GM12878 (cell line): ENCODE measurements around the gene S1PR1.

Source experiments
- CREM ChIP-seq: IDR thresholded peaks from 2 replicates; pipeline ENCODE4 v1.6.1; 2014; ENCODE audit warnings: antibody characterized with exemption, low read depth
- DPF2 ChIP-seq: fragments of 450-650 bp; IDR thresholded peaks from 2 replicates; pipeline ENCODE4 v1.6.1; 2017; ENCODE audit warnings: mild to moderate bottlenecking
- EP300 ChIP-seq, 2 experiments: fragments of 150-350 bp in 1 of 2; IDR thresholded peaks; 2 replicates each; pipeline ENCODE4 v1.6.1; 2011 to 2012; ENCODE audit warnings: low read depth in 2 of 2, low read length in 2 of 2, borderline replicate concordance in 1 of 2, improper control_type of control experiment in 1 of 2, inconsistent platforms in 1 of 2; ENCODE audit not compliant: control insufficient read depth in 1 of 2
- EZH2 ChIP-seq: IDR thresholded peaks from 2 replicates; pipeline ENCODE4 v1.6.1; 2012; ENCODE audit warnings: low read depth, mild to moderate bottlenecking, control low read depth, inconsistent platforms, low read length, borderline replicate concordance; ENCODE audit not compliant: control insufficient read depth
- FOS ChIP-seq: IDR thresholded peaks from 3 replicates; pipeline ENCODE4 v1.6.1; 2011; ENCODE audit warnings: borderline replicate concordance; ENCODE audit not compliant: insufficient read length; ENCODE audit errors: extremely low read depth
- FOXK2 ChIP-seq: fragments of 450-650 bp; IDR thresholded peaks from 2 replicates; pipeline ENCODE4 v1.6.1; 2017; ENCODE audit warnings: mild to moderate bottlenecking, moderate library complexity
- JUND ChIP-seq: IDR thresholded peaks from 2 replicates; pipeline ENCODE4 v1.6.1; 2012; ENCODE audit warnings: low read depth, mild to moderate bottlenecking, low read length, improper control_type of control experiment, moderate library complexity
- KDM1A ChIP-seq: fragments of 200-600 bp; sonication (generic); IDR thresholded peaks from 2 replicates; pipeline ENCODE4 v1.6.1; 2016; ENCODE audit warnings: borderline replicate concordance
- NBN ChIP-seq: fragments of 450-650 bp; IDR thresholded peaks from 2 replicates; pipeline ENCODE4 v1.6.1; 2016
- POLR2A ChIP-seq: IDR thresholded peaks from 2 replicates; pipeline ENCODE4 v1.6.1; 2011; ENCODE audit warnings: low read depth, mild to moderate bottlenecking, low read length
- POLR2AphosphoS2 ChIP-seq: IDR thresholded peaks from 2 replicates; pipeline ENCODE4 v1.6.1; 2011; ENCODE audit warnings: low read depth, mild to moderate bottlenecking, low read length, improper control_type of control experiment, moderate library complexity
- SUZ12 ChIP-seq: fragments of 200-600 bp; sonication (generic); IDR thresholded peaks from one replicate; pipeline ENCODE4 v1.6.1; 2018; ENCODE audit warnings: antibody characterized with exemption, mild to moderate bottlenecking; ENCODE audit not compliant: unreplicated experiment
- ZBTB33 ChIP-seq: fragments of 450-650 bp; IDR thresholded peaks from 2 replicates; pipeline ENCODE4 v1.6.1; 2017; ENCODE audit warnings: mild to moderate bottlenecking
- TF ChIP-seq, protein P1 (sequence below), 3 experiments: IDR thresholded peaks in 2 of 3; conservative IDR thresholded peaks in 1 of 3; 2 replicates each; pipeline ENCODE4 v1.5.1; 2011; ENCODE audit warnings: low read depth in 3 of 3, low read length in 3 of 3, mild to moderate bottlenecking in 3 of 3, control low read depth in 2 of 3, moderate library complexity in 2 of 3, inconsistent platforms in 1 of 3, mixed read lengths in 1 of 3; ENCODE audit not compliant: control insufficient read depth in 2 of 3, insufficient read depth in 1 of 3; ENCODE audit errors: extremely low read depth in 1 of 3

- TF ChIP-seq, protein P1, sequence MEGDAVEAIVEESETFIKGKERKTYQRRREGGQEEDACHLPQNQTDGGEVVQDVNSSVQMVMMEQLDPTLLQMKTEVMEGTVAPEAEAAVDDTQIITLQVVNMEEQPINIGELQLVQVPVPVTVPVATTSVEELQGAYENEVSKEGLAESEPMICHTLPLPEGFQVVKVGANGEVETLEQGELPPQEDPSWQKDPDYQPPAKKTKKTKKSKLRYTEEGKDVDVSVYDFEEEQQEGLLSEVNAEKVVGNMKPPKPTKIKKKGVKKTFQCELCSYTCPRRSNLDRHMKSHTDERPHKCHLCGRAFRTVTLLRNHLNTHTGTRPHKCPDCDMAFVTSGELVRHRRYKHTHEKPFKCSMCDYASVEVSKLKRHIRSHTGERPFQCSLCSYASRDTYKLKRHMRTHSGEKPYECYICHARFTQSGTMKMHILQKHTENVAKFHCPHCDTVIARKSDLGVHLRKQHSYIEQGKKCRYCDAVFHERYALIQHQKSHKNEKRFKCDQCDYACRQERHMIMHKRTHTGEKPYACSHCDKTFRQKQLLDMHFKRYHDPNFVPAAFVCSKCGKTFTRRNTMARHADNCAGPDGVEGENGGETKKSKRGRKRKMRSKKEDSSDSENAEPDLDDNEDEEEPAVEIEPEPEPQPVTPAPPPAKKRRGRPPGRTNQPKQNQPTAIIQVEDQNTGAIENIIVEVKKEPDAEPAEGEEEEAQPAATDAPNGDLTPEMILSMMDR (IDR thresholded peaks at IDR 0.05 in 2 of 3, conservative IDR thresholded peaks at IDR 0.05 in 1 of 3; ENCODE audit: control insufficient read depth in 2 of 3, extremely low read depth in 1 of 3, insufficient read depth in 1 of 3, low read depth in 3 of 3, low read length in 3 of 3): no peak
- no peak for TF ChIP-seq NBN
- no peak for TF ChIP-seq ZBTB33
- no peak for TF ChIP-seq FOXK2
- TF ChIP-seq EZH2: no peak
- no peak for TF ChIP-seq KDM1A
- no peak for TF ChIP-seq POLR2AphosphoS2
- TF ChIP-seq FOS: no peak
- TF ChIP-seq SUZ12: no peak
- TF ChIP-seq DPF2: no peak
- TF ChIP-seq POLR2A: no peak
- no peak for TF ChIP-seq EP300 (IDR thresholded peaks at IDR 0.05; ENCODE audit: borderline replicate concordance in 1 of 2, control insufficient read depth in 1 of 2, low read depth in 2 of 2, low read length in 2 of 2)
- TF ChIP-seq JUND: no peak
- TF ChIP-seq CREM: no peak
Measured at GRCh38 chr1:101262630-101263348, 26.0 kb downstream of the S1PR1 start.
